Neutrophil (primary cell): ENCODE data around the gene ZNF791.

Source experiments
- H3K27ac ChIP-seq: fragments of 200-600 bp; sonication (generic); 2 replicates; pipeline ENCODE4 v1.5.1; 2016; ENCODE audit warnings: mild to moderate bottlenecking, moderate library complexity
- H3K27me3 ChIP-seq: fragments of 200-600 bp; sonication (generic); 2 replicates; pipeline ENCODE4 v1.6.0; 2016; ENCODE audit warnings: mild to moderate bottlenecking
- H3K36me3 ChIP-seq: fragments of 200-600 bp; sonication (generic); 2 replicates; pipeline ENCODE4 v1.5.1; 2017
- H3K4me1 ChIP-seq, 2 experiments: fragments of 200-600 bp in 1 of 2; sonication (generic) in 1 of 2; 1 replicate in 1 of 2; 2 replicates in 1 of 2; pipeline versions ENCODE4 v1.5.1 to v1.6.1; 2013 to 2016; ENCODE audit warnings: low read depth in 1 of 2, low read length in 1 of 2, mild to moderate bottlenecking in 1 of 2, moderate library complexity in 1 of 2; ENCODE audit not compliant: control insufficient read depth in 1 of 2, insufficient read depth in 1 of 2
- H3K4me3 ChIP-seq, 2 experiments: fragments of 200-600 bp in 1 of 2; sonication (generic) in 1 of 2; 1 replicate in 1 of 2; 2 replicates in 1 of 2; pipeline ENCODE4 v1.5.1; 2013 to 2016; ENCODE audit warnings: low read depth in 1 of 2, low read length in 1 of 2, mild to moderate bottlenecking in 1 of 2, moderate library complexity in 1 of 2
- H3K9me3 ChIP-seq: fragments of 200-600 bp; sonication (generic); 2 replicates; pipeline ENCODE4 v1.5.1; 2016
- CTCF ChIP-seq: fragments of 200-600 bp; sonication (generic); IDR thresholded peaks from 2 replicates; pipeline ENCODE4 v1.5.1; 2016; ENCODE audit warnings: antibody characterized with exemption

ZNF791 gene

GRCh38 chr19:12623361-12624031, 12.8 kb downstream of the ZNF791 start:
- no peak for TF ChIP-seq CTCF
- Histone ChIP-seq H3K4me3 (no peak overlapping the region), H3K27ac (no peak overlapping the region), H3K9me3 (peaks cover 17% of the 10 kb centered on the region), H3K36me3 (peaks cover 57% of the 10 kb centered on the region), H3K4me1 (no peaks in the 10 kb centered on the region), H3K27me3 (no peaks in the 10 kb centered on the region)

GRCh38 chr19:12626958-12627357, 16.2 kb downstream of the ZNF791 start:
- no peak overlapping the region for H3K27ac ChIP-seq
- no peaks in the 10 kb centered on the region for H3K4me1 ChIP-seq
- peaks cover 20% of the 10 kb centered on the region for H3K9me3 ChIP-seq
- H3K27me3 ChIP-seq = no peaks in the 10 kb centered on the region
- H3K36me3 ChIP-seq = peaks cover 73% of the 10 kb centered on the region
- H3K4me3 ChIP-seq = no peak overlapping the region
- no peak for TF ChIP-seq CTCF

- Histone ChIP-seq H3K9me3 (peaks cover 20% of the 10 kb centered on the region), H3K27me3 (no peaks in the 10 kb centered on the region), H3K27ac (no peak overlapping the region), H3K36me3 (peaks cover 79% of the 10 kb centered on the region), H3K4me1 (no peaks in the 10 kb centered on the region), H3K4me3 (no peak overlapping the region)
- TF ChIP-seq CTCF = no peak
These were observed 17.6 kb downstream of the ZNF791 start for GRCh38 chr19:12628040-12629022.

- no peaks in the 10 kb centered on the region for H3K4me1 ChIP-seq
- no peak overlapping the region for H3K27ac ChIP-seq
- no peaks in the 10 kb centered on the region for H3K27me3 ChIP-seq
- H3K36me3 ChIP-seq = peaks cover 77% of the 10 kb centered on the region
- no peak for TF ChIP-seq CTCF
- no peak overlapping the region for H3K4me3 ChIP-seq
- H3K9me3 ChIP-seq = peaks cover 20% of the 10 kb centered on the region
These were observed 18.5 kb downstream of the ZNF791 start for GRCh38 chr19:12629215-12629614.

- Histone ChIP-seq H3K27me3 (no peaks in the 10 kb centered on the region), H3K4me3 (no peak overlapping the region), H3K27ac (no peak overlapping the region), H3K36me3 (peaks cover 25% of the 10 kb centered on the region), H3K9me3 (no peaks in the 10 kb centered on the region), H3K4me1 (peaks cover 8 to 9% of the 10 kb centered on the region in 2 experiments)
- TF ChIP-seq CTCF = no peak
These were observed 25.9 kb downstream of the ZNF791 start for GRCh38 chr19:12636631-12637030.
